Measurements from ENCODE around the gene FBF1.
"Not testable (repeated sequence)": the region's sequence is repeated elsewhere in the genome, so short reads cannot be mapped to it uniquely, and the experiment has no call there.

The FBF1 gene

GRCh38 chr17:75877752-75878173 is 63.1 kb downstream of the FBF1 start:
- peak; percentile 51 to 54 for DNase-seq (ENCODE audit: low spot score in 2 of 2)
- ATAC-seq (replicated peaks; ENCODE audit: extremely low read depth, poor library complexity, severe bottlenecking): peak; percentile 76
- Mint-ChIP-seq H3K27me3 (no peaks in the 10 kb centered on the region), H3K4me1 (peaks cover 31% of the 10 kb centered on the region), H3K9me3 (no peaks in the 10 kb centered on the region), H3K27ac (ENCODE audit: low read depth) (peak overlapping the region; percentile 81), H3K36me3 (ENCODE audit: insufficient read depth) (peaks cover 5% of the 10 kb centered on the region), H3K4me3 (peak overlapping the region; percentile 87)

- Mint-ChIP-seq H3K27ac (ENCODE audit: low read depth) (peak overlapping the region; percentile 81), H3K4me3 (peak overlapping the region; percentile 87), H3K36me3 (ENCODE audit: insufficient read depth) (peaks cover 5% of the 10 kb centered on the region), H3K27me3 (no peaks in the 10 kb centered on the region), H3K4me1 (peaks cover 31% of the 10 kb centered on the region), H3K9me3 (no peaks in the 10 kb centered on the region)
- no peak for DNase-seq (ENCODE audit: low spot score in 2 of 2)
- peak; percentile 4 for ATAC-seq (replicated peaks; ENCODE audit: extremely low read depth, poor library complexity, severe bottlenecking)
These were observed 63.7 kb downstream of the FBF1 start for GRCh38 chr17:75876938-75877751.

- Mint-ChIP-seq H3K4me3 (peak overlapping the region; percentile 87), H3K4me1 (peaks cover 24% of the 10 kb centered on the region)
- peak; percentile 69 for ATAC-seq (replicated peaks; ENCODE audit: extremely low read depth, poor library complexity, severe bottlenecking)
These were observed 64.5 kb downstream of the FBF1 start for GRCh38 chr17:75876190-75876937.

GRCh38 chr17:75875940-75876189 is 65.0 kb downstream of the FBF1 start:
- H3K9me3 Mint-ChIP-seq: no peaks in the 10 kb centered on the region
- DNase-seq (ENCODE audit: low spot score in 2 of 2) (no peak), ATAC-seq (replicated peaks; ENCODE audit: extremely low read depth, poor library complexity, severe bottlenecking) (no peak)
- H3K27ac Mint-ChIP-seq (ENCODE audit: low read depth): peak overlapping the region; percentile 81
- H3K4me1 Mint-ChIP-seq: peaks cover 24% of the 10 kb centered on the region
- peaks cover 3% of the 10 kb centered on the region for H3K36me3 Mint-ChIP-seq (ENCODE audit: insufficient read depth)
- H3K4me3 Mint-ChIP-seq: peak overlapping the region; percentile 87
- no peaks in the 10 kb centered on the region for H3K27me3 Mint-ChIP-seq

More at GRCh38 chr17:75876190-75876937, 64.5 kb downstream of the FBF1 start:
- Mint-ChIP-seq H3K36me3 (ENCODE audit: insufficient read depth) (peaks cover 4% of the 10 kb centered on the region), H3K9me3 (no peaks in the 10 kb centered on the region), H3K27ac (ENCODE audit: low read depth) (peak overlapping the region; percentile 81), H3K27me3 (no peaks in the 10 kb centered on the region)
- DNase-seq (ENCODE audit: low spot score in 2 of 2): peak; percentile 50 to 66

GRCh38 chr17:75875182-75875939 is 65.5 kb downstream of the FBF1 start:
- Mint-ChIP-seq H3K4me1 (peaks cover 24% of the 10 kb centered on the region), H3K27me3 (no peaks in the 10 kb centered on the region), H3K36me3 (ENCODE audit: insufficient read depth) (peaks cover 3% of the 10 kb centered on the region), H3K27ac (ENCODE audit: low read depth) (peak overlapping the region; percentile 81), H3K9me3 (no peaks in the 10 kb centered on the region), H3K4me3 (peak overlapping the region; percentile 87)
- no peak for ATAC-seq (replicated peaks; ENCODE audit: extremely low read depth, poor library complexity, severe bottlenecking)
- DNase-seq (ENCODE audit: low spot score in 2 of 2): no peak

- ATAC-seq (replicated peaks; ENCODE audit: extremely low read depth, poor library complexity, severe bottlenecking): no peak
- Mint-ChIP-seq H3K9me3 (no peaks in the 10 kb centered on the region), H3K4me3 (no peak overlapping the region), H3K36me3 (ENCODE audit: insufficient read depth) (peaks cover 3% of the 10 kb centered on the region), H3K27ac (ENCODE audit: low read depth) (no peak overlapping the region), H3K4me1 (peaks cover 24% of the 10 kb centered on the region), H3K27me3 (no peaks in the 10 kb centered on the region)
- no peak for DNase-seq (ENCODE audit: low spot score in 2 of 2)
These were observed 66.3 kb downstream of the FBF1 start for GRCh38 chr17:75874323-75875181.

GRCh38 chr17:75873587-75874322 is 67.1 kb downstream of the FBF1 start:
- no peak overlapping the region for H3K27ac Mint-ChIP-seq (ENCODE audit: low read depth)
- peaks cover 24% of the 10 kb centered on the region for H3K4me1 Mint-ChIP-seq
- H3K36me3 Mint-ChIP-seq (ENCODE audit: insufficient read depth): peaks cover 3% of the 10 kb centered on the region
- no peaks in the 10 kb centered on the region for H3K27me3 Mint-ChIP-seq
- DNase-seq (ENCODE audit: low spot score in 2 of 2) (no peak), ATAC-seq (replicated peaks; ENCODE audit: extremely low read depth, poor library complexity, severe bottlenecking) (no peak)
- H3K4me3 Mint-ChIP-seq: no peak overlapping the region
- no peaks in the 10 kb centered on the region for H3K9me3 Mint-ChIP-seq

GRCh38 chr17:75872434-75873351 is 68.1 kb downstream of the FBF1 start:
- Mint-ChIP-seq H3K9me3 (no peaks in the 10 kb centered on the region), H3K36me3 (ENCODE audit: insufficient read depth) (peaks cover 2% of the 10 kb centered on the region), H3K27me3 (no peaks in the 10 kb centered on the region), H3K4me3 (no peak overlapping the region), H3K4me1 (peaks cover 21% of the 10 kb centered on the region), H3K27ac (ENCODE audit: low read depth) (peak overlapping the region; percentile 64)
- ATAC-seq (replicated peaks; ENCODE audit: extremely low read depth, poor library complexity, severe bottlenecking) (peak; percentile 53), DNase-seq (ENCODE audit: low spot score in 2 of 2) (peak; percentile 35 to 49)

GRCh38 chr17:75870228-75870627 is 70.6 kb downstream of the FBF1 start:
- not testable (repeated sequence) for H3K27me3 Mint-ChIP-seq; H3K27ac Mint-ChIP-seq (ENCODE audit: low read depth); H3K36me3 Mint-ChIP-seq (ENCODE audit: insufficient read depth); H3K9me3 Mint-ChIP-seq; ATAC-seq (replicated peaks; ENCODE audit: extremely low read depth, poor library complexity, severe bottlenecking); H3K4me3 Mint-ChIP-seq; DNase-seq (ENCODE audit: low spot score in 2 of 2)
- peaks cover 10% of the 10 kb centered on the region for H3K4me1 Mint-ChIP-seq

- DNase-seq (ENCODE audit: low spot score in 2 of 2) (no peak), ATAC-seq (replicated peaks; ENCODE audit: extremely low read depth, poor library complexity, severe bottlenecking) (no peak)
- Mint-ChIP-seq H3K4me3 (no peak overlapping the region), H3K27ac (ENCODE audit: low read depth) (no peak overlapping the region), H3K27me3 (no peaks in the 10 kb centered on the region), H3K36me3 (ENCODE audit: insufficient read depth) (peaks cover 2% of the 10 kb centered on the region), H3K4me1 (peaks cover 17% of the 10 kb centered on the region), H3K9me3 (no peaks in the 10 kb centered on the region)
These were observed 71.3 kb downstream of the FBF1 start for GRCh38 chr17:75869282-75870141.

Data from central memory CD8-positive, alpha-beta T cell (primary cell).